Breast epithelium (tissue), 3 donors: ENCODE results near the gene TBC1D8.

ENCODE experiments used
- CTCF ChIP-seq, 3 donors: fragments of 450-650 bp; IDR thresholded peaks; one replicate each; pipeline ENCODE4 v1.5.1; 2016 to 2017; ENCODE audit warnings: antibody characterized with exemption in 3 of 3, mild to moderate bottlenecking in 3 of 3, moderate library complexity in 3 of 3
- POLR2A ChIP-seq: fragments of 450-650 bp; IDR thresholded peaks from one replicate; pipeline ENCODE4 v1.6.1; 2016; ENCODE audit warnings: antibody characterized with exemption, mild to moderate bottlenecking, moderate library complexity

- TF ChIP-seq POLR2A (no peak), CTCF (IDR thresholded peaks at IDR 0.05) (no peak)
Measured at GRCh38 chr2:101157272-101157671, 6.1 kb upstream of the TBC1D8 start.
